Mesodermal cell (in vitro differentiated cells): Measurements from ENCODE around the gene PIP4K2C.

Experiments
- H3K27ac ChIP-seq: 2 replicates; pipeline ENCODE4 v1.7.0; 2013; ENCODE audit warnings: mild to moderate bottlenecking, low read depth, low read length, moderate library complexity; ENCODE audit not compliant: severe bottlenecking
- H3K36me3 ChIP-seq: 2 replicates; pipeline ENCODE4 v1.7.1; 2013; ENCODE audit warnings: mild to moderate bottlenecking, low read length, moderate library complexity; ENCODE audit not compliant: control insufficient read depth, insufficient read depth
- H3K4me1 ChIP-seq: one replicate; pipeline ENCODE4 v1.7.1; 2013; ENCODE audit warnings: mild to moderate bottlenecking, low read length; ENCODE audit not compliant: insufficient read depth, control insufficient read depth, poor library complexity, severe bottlenecking
- H3K4me3 ChIP-seq: 2 replicates; pipeline ENCODE4 v1.7.0; 2013; ENCODE audit warnings: low read length, control low read depth, mild to moderate bottlenecking; ENCODE audit not compliant: insufficient read depth, poor library complexity, severe bottlenecking; ENCODE audit errors: extremely low read depth
- H3K9me3 ChIP-seq: 2 replicates; pipeline ENCODE4 v1.7.1; 2013; ENCODE audit warnings: mild to moderate bottlenecking, low read length, moderate library complexity; ENCODE audit not compliant: control insufficient read depth
- WGBS, 2 experiments: methylation state at CpG; one replicate each; pipeline ENCODE4 v1.1.5; 2013; ENCODE audit warnings: missing lambda C conversion rate in 2 of 2; ENCODE audit not compliant: insufficient coverage in 2 of 2; 5-methylcytosine and 5-hydroxymethylcytosine counted together

The PIP4K2C gene

DNA sequence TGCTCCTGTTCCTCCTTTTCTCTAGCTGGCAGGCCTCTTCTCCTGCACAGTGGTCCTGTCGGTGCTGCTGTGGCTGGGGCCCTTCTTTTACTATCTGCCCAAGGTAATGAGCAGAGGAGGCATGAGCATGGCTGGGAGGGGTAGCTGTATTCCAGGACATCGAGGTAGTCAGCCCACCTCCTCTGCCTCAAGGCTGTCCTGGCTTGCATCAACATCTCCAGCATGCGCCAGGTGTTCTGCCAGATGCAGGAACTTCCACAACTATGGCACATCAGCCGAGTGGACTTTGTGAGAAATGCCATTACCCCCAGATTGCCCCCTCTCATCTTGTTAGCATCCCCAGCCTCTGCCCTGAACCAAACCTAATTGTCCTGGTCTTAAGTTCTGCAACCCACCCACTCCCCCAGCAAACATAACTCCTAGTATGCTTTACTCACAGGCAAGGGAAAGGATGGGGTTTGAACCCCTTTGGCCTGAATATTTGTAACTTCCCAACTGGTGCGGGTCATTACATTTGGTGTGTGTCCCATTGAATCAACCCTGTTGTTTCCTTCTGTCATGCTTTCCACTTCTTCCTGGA is 32.9 kb downstream of the PIP4K2C start:
- H3K9me3 ChIP-seq, result no peaks in the 10 kb centered on the region
- 69 to 85% methylated on average over 4 to 5 of the region's 5 CpGs for WGBS, 2 experiments
- no peaks in the 10 kb centered on the region for H3K36me3 ChIP-seq
- no peak overlapping the region for H3K4me3 ChIP-seq
- no peak overlapping the region for H3K27ac ChIP-seq
- no peaks in the 10 kb centered on the region for H3K4me1 ChIP-seq

DNA sequence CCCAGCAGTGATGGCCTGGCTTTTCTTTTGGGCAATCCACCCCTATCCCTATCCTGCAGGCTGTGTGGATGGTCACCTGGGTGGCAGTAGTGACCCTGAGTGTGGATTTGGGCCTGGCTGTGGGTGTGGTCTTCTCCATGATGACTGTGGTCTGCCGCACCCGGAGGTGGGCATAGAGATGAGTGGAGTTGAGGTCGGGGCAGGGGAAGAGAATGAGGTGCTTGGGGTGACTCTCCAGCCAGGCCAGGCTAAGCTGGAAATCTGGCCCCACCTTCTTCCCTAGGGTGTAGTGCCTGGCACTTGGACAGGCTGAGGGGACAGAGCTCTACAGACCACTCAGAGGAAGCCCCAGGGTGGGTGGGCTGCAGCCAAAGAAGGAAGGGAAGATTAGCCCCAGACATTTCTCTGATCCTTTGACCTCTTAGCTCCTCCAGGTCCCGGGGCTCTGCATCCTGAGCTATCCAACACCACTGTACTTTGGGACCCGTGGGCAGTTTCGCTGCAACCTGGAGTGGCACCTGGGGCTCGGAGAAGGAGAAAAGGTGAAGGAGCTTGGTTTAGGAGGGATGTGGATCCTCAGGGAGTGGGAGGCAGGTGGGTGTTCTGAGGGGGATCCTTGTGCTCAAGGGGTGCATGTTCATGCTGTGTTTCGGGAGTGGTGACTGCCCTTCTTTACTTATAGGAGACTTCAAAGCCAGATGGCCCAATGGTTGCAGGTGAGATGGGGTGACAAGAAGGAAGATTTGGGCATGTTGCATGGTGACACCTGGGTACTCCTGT is 33.6 kb downstream of the PIP4K2C start:
- Histone ChIP-seq H3K4me1 (no peaks in the 10 kb centered on the region), H3K9me3 (no peaks in the 10 kb centered on the region), H3K36me3 (no peaks in the 10 kb centered on the region), H3K4me3 (no peak overlapping the region), H3K27ac (no peak overlapping the region)
- WGBS, 2 experiments, result 88 to 89% methylated on average over 3 to 6 of the region's 8 CpGs

DNA sequence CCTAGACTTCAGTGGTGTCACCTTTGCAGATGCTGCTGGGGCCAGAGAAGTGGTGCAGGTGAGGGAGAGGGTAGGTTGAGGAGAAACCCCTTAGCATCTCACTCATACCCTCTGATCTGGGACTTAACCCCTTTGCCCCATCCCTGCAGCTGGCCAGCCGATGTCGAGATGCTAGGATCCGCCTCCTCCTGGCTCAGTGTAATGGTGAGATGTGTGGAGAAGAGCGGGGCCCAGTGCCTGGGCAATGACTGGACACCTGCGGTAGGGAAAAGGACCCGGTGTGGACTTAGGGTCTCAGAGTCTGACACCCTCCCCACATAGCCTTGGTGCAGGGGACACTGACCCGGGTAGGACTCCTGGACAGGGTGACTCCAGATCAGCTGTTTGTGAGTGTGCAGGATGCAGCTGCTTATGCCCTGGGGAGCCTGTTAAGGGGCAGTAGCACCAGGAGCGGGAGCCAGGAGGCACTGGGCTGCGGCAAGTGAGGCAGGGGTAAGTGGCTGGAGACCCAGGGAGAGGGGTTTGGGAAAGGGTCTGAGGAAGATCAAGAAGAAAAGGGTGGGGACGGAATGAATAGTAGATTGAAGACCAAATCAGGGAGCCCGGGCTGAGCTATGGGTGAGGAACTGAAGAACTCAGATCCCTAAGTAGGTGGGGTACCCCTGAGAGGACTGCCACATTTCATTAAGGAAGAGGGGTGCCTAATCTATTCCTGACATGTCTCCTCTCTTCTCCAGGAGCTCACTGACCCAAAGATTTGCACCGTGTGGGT is 34.5 kb downstream of the PIP4K2C start:
- no peaks in the 10 kb centered on the region for H3K4me1 ChIP-seq
- 85 to 87% methylated on average over 5 to 8 of the region's 12 CpGs for WGBS, 2 experiments
- no peaks in the 10 kb centered on the region for H3K9me3 ChIP-seq
- H3K27ac ChIP-seq, result no peak overlapping the region
- H3K4me3 ChIP-seq, result no peak overlapping the region
- no peaks in the 10 kb centered on the region for H3K36me3 ChIP-seq

- 91 to 92% methylated on average over 10 to 12 of the region's 13 CpGs for WGBS, 2 experiments
- Histone ChIP-seq H3K4me1 (no peaks in the 10 kb centered on the region), H3K36me3 (no peaks in the 10 kb centered on the region), H3K4me3 (no peak overlapping the region), H3K9me3 (no peaks in the 10 kb centered on the region), H3K27ac (no peak overlapping the region)
Measured at GRCh38 chr12:57626111-57626920, 35.3 kb downstream of the PIP4K2C start.

- Histone ChIP-seq H3K27ac (no peak overlapping the region), H3K4me3 (no peak overlapping the region), H3K36me3 (no peaks in the 10 kb centered on the region), H3K9me3 (no peaks in the 10 kb centered on the region), H3K4me1 (peaks cover 5% of the 10 kb centered on the region)
- 69 to 77% methylated on average over 2 to 3 of the region's 9 CpGs for WGBS, 2 experiments
Measured at GRCh38 chr12:57626921-57627445, 36.0 kb downstream of the PIP4K2C start.

DNA sequence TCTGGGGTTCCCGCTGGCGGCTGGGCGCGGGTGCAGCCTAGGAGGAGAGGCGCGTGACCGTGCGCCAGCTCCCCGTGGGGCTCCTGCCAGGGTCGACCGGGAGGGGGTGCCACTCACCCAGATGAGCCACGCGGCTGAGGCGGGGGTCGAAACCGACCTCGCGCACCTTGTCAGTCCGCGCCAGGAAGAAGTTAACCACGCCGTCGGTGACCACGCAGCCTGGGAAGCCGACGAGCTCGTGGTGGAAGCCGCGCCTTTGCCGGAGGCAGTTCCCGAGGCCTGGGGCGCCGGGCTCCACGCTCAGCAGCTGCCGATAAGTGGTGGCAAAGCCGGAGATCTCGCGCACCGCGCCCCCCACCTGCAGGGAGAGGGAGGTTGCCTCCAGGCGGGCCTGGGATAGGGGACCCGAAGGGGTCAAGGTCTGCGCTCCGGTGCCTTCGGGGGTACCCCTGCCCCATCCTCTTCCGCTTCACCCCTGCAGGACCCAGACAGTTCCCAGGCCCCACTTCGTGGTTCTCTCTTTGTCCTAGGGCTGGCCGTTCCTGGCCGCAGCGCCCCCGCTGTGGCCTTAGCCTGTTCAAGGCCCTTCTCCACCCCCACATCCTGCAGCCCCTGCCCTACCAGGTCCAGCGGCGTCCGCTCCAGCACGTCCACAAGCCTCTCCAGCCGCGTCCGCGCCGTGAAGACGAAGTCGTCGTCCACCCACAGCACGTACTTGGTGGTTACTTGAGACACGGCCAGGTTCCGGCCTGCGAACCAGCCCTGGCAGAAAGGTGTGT is 36.7 kb downstream of the PIP4K2C start:
- Histone ChIP-seq H3K36me3 (no peaks in the 10 kb centered on the region), H3K4me3 (no peak overlapping the region), H3K27ac (no peak overlapping the region), H3K4me1 (peaks cover 10% of the 10 kb centered on the region), H3K9me3 (no peaks in the 10 kb centered on the region)
- 55 to 60% methylated on average over 57 to 64 of the region's 67 CpGs for WGBS, 2 experiments

GRCh38 chr12:57628280-57629191 is 37.5 kb downstream of the PIP4K2C start:
- H3K4me1 ChIP-seq, result peaks cover 10% of the 10 kb centered on the region
- H3K27ac ChIP-seq, result no peak overlapping the region
- no peak overlapping the region for H3K4me3 ChIP-seq
- H3K9me3 ChIP-seq, result no peaks in the 10 kb centered on the region
- 81 to 90% methylated on average over 24 to 26 of the region's 29 CpGs for WGBS, 2 experiments
- no peaks in the 10 kb centered on the region for H3K36me3 ChIP-seq

DNA sequence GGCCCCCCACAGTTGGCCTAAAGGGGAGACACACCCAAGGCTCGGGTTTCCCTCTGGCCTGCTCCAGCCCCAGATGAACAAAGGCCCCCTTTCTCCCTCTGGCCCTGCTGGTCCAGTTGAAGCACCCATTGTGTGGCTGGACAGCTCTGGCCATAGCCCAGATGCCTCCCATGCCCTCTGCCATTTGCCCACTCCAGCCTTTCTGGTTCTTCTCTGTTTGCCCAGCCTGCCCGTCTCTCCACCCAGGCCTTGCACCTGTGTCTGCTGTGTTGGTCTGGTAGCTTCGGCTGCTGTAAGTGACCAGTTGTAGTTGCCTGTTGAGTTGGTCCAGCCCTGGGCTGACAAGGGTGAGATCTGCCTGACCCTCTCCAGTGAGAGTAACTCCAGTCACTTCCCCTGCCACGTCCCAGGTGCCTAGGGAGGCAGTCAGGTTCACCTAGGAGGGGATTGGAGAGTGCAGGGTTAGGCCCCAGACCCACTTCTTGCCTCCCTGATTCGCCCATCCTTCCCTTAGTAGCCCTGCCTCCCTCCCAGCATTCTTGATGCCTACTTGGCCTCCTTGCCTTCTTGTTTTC is 39.0 kb downstream of the PIP4K2C start:
- H3K27ac ChIP-seq, result no peak overlapping the region
- no peaks in the 10 kb centered on the region for H3K36me3 ChIP-seq
- 83 to 94% methylated on average over 3 to 4 of the region's 5 CpGs for WGBS, 2 experiments
- H3K4me1 ChIP-seq, result peaks cover 10% of the 10 kb centered on the region
- no peaks in the 10 kb centered on the region for H3K9me3 ChIP-seq
- H3K4me3 ChIP-seq, result no peak overlapping the region

GRCh38 chr12:57630891-57631433 is 40.0 kb downstream of the PIP4K2C start:
- Histone ChIP-seq H3K9me3 (no peaks in the 10 kb centered on the region), H3K4me3 (no peak overlapping the region), H3K27ac (no peak overlapping the region), H3K36me3 (no peaks in the 10 kb centered on the region), H3K4me1 (peaks cover 10% of the 10 kb centered on the region)
- 30 to 68% methylated on average over 3 of the region's 6 CpGs for WGBS, 2 experiments
